Spleen (tissue), 7 donors: Measurements from ENCODE around the gene GPR18.

Source experiments
- CTCF ChIP-seq, 11 experiments: fragments of 200-600 bp in 7 of 11; fragments of 450-650 bp in 4 of 11; sonication (generic) in 4 of 11; IDR thresholded peaks in 8 of 11; conservative IDR thresholded peaks in 3 of 11; 1 replicate in 7 of 11; 2 replicates in 4 of 11; pipeline versions ENCODE4 v1.4.0 to v1.8.0; 2016 to 2021; ENCODE audit warnings: antibody characterized with exemption in 11 of 11, inconsistent platforms in 4 of 11, mild to moderate bottlenecking in 1 of 11
- POLR2A ChIP-seq, 3 donors: fragments of 450-650 bp; IDR thresholded peaks; one replicate each; pipeline ENCODE4 v1.5.1; 2017; ENCODE audit warnings: antibody characterized with exemption in 3 of 3, mild to moderate bottlenecking in 1 of 3
- donor health status: DM: no; HTN: no; CAD: no; lungs with moderate emphysema.
- donor health status: DM: no; HTN: no; CAD: no.
- donor health status: DM: no; HTN: no; CAD: no.

- peak; percentile 65 to 91 (median 82) for TF ChIP-seq CTCF (IDR thresholded peaks at IDR 0.05 in 8 of 11, conservative IDR thresholded peaks at IDR 0.05 in 3 of 11)
- TF ChIP-seq POLR2A (IDR thresholded peaks at IDR 0.05), result no peak
These were observed 11.6 kb upstream of the GPR18 start for GRCh38 chr13:99269627-99270241.
